Natural killer cell (primary cell): ENCODE results near the gene UBAP1. TPM values are rescaled to one million over a fixed set of nuclear protein-coding genes. Genes with fewer than 3 reads are reported as not detected.
"Not testable (repeated sequence)": the region's sequence is repeated elsewhere in the genome, so short reads cannot be mapped to it uniquely, and the experiment has no call there.

Experiments used
- ATAC-seq, 3 donors: fragments of 150-1000 bp in 2 of 3; fragments of 200-7000 bp in 1 of 3; cut with Tn5 transposase; 1 replicate in 1 of 3; 2 replicates in 2 of 3; pipeline ENCODE4 v1.10.0; 2021; ENCODE audit warnings: mild to moderate bottlenecking in 2 of 3, moderate library complexity in 2 of 3
- DNase-seq, 2 donors: peaks; one replicate each; pipeline versions ENCODE4 v3.0.0 to v3.0.0-alpha.2; 2013 to 2021; ENCODE audit warnings: mixed read lengths in 1 of 2
- H3K27ac ChIP-seq: one replicate; pipeline ENCODE4 v1.5.1; 2013; ENCODE audit warnings: mild to moderate bottlenecking, low read length
- H3K27me3 ChIP-seq: one replicate; pipeline ENCODE4 v1.6.1; 2013; ENCODE audit warnings: low read length; ENCODE audit not compliant: control insufficient read depth, insufficient read depth
- H3K36me3 ChIP-seq: one replicate; pipeline ENCODE4 v1.6.1; 2013; ENCODE audit warnings: low read length; ENCODE audit not compliant: control insufficient read depth, insufficient read depth
- H3K4me1 ChIP-seq: one replicate; pipeline ENCODE4 v1.6.1; 2013; ENCODE audit warnings: low read length; ENCODE audit not compliant: control insufficient read depth, insufficient read depth
- H3K4me3 ChIP-seq: one replicate; pipeline ENCODE4 v1.5.1; 2013; ENCODE audit warnings: low read length
- H3K9me3 ChIP-seq: one replicate; pipeline ENCODE4 v1.6.1; 2013; ENCODE audit warnings: low read length; ENCODE audit not compliant: control insufficient read depth, insufficient read depth
- H3K27ac Mint-ChIP-seq, 2 donors: one replicate each; pipeline ENCODE4 v1.8.0; 2022; ENCODE audit warnings: mild to moderate bottlenecking in 2 of 2, mixed read lengths in 2 of 2, moderate library complexity in 1 of 2
- H3K27me3 Mint-ChIP-seq, 2 donors: one replicate each; pipeline ENCODE4 v1.8.0; 2022; ENCODE audit warnings: low read depth in 2 of 2, mixed read lengths in 2 of 2
- H3K36me3 Mint-ChIP-seq: one replicate; pipeline ENCODE4 v1.8.0; 2022; ENCODE audit warnings: mixed read lengths
- H3K4me1 Mint-ChIP-seq, 2 donors: one replicate each; pipeline ENCODE4 v1.8.0; 2022; ENCODE audit warnings: mixed read lengths in 2 of 2
- H3K4me3 Mint-ChIP-seq: one replicate; pipeline ENCODE4 v1.8.0; 2022; ENCODE audit warnings: mild to moderate bottlenecking, moderate library complexity, mixed read lengths
- H3K9me3 Mint-ChIP-seq, 2 donors: one replicate each; pipeline ENCODE4 v1.8.0; 2022; ENCODE audit warnings: mixed read lengths in 2 of 2
- WGBS: methylation state at CpG from one replicate; pipeline ENCODE4 v1.1.7; 2013; ENCODE audit warnings: missing lambda C conversion rate; ENCODE audit not compliant: insufficient coverage; 5-methylcytosine and 5-hydroxymethylcytosine counted together
- intact Hi-C: fragments of 100-400 bp; cut with micrococcal nuclease; formaldehyde crosslinking; loops from one replicate; pipeline ENCODE4 v1.14.2; 2022
- total RNA-seq, 4 donors: library from RNA; stranded (reverse); fragments of 120-200 nt in 1 of 4; gene quantifications; one replicate each; pipeline versions ENCODE4 v1.2.3 to v1.2.4, GENCODE V29; 2013 to 2022
- TF ChIP-seq, protein P1 (sequence below): fragments of 200-600 bp; IDR thresholded peaks from one replicate; pipeline ENCODE4 v1.8.0; 2022; ENCODE audit warnings: antibody characterized with exemption

UBAP1 gene
- total RNA-seq, 3 donors from 2014 or later (not counting 1 experiment from before 2014, with no cell fraction given): 43.6 to 59.3 (median 49.7) TPM

- Mint-ChIP-seq H3K4me3 (no peak overlapping the region), H3K27ac (no peak overlapping the region), H3K36me3 (no peaks in the 10 kb centered on the region), H3K27me3 (no peaks in the 10 kb centered on the region), H3K4me1 (no peaks in the 10 kb centered on the region), H3K9me3 (no peaks in the 10 kb centered on the region)
- ATAC-seq (no peak), DNase-seq (no peak)
- Histone ChIP-seq H3K4me3 (no peak overlapping the region), H3K4me1 (no peaks in the 10 kb centered on the region), H3K27me3 (no peaks in the 10 kb centered on the region), H3K27ac (no peak overlapping the region), H3K36me3 (no peaks in the 10 kb centered on the region), H3K9me3 (no peaks in the 10 kb centered on the region)
- 100% methylated on average over 4 of the region's 5 CpGs for WGBS
- TF ChIP-seq, protein P1, sequence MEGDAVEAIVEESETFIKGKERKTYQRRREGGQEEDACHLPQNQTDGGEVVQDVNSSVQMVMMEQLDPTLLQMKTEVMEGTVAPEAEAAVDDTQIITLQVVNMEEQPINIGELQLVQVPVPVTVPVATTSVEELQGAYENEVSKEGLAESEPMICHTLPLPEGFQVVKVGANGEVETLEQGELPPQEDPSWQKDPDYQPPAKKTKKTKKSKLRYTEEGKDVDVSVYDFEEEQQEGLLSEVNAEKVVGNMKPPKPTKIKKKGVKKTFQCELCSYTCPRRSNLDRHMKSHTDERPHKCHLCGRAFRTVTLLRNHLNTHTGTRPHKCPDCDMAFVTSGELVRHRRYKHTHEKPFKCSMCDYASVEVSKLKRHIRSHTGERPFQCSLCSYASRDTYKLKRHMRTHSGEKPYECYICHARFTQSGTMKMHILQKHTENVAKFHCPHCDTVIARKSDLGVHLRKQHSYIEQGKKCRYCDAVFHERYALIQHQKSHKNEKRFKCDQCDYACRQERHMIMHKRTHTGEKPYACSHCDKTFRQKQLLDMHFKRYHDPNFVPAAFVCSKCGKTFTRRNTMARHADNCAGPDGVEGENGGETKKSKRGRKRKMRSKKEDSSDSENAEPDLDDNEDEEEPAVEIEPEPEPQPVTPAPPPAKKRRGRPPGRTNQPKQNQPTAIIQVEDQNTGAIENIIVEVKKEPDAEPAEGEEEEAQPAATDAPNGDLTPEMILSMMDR: no peak
- intact Hi-C loops: no loop called here
These were observed 92.6 kb downstream of the UBAP1 start for GRCh38 chr9:34271265-34272006.

DNA sequence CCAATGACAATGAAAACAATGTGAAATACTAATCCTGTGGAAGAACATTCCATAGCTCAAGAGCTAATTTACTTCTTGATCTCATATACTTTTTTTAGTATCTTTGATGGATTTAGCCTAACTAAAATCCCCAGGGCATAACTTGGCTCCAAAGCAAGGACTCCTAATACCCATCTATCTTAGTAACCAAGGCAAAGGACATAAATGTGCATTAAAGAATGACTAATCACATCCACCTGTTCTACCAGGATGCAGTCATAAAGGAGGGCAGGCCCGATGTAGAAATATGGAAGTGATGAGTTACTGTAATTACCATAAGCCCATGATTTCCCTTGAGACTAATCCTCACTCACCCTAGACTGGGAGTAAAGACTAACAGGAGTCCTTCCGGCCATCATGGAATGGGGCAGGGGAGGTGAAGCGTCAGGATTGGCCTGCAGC is 93.3 kb downstream of the UBAP1 start:
- 97% methylated on average over 2 of the region's 3 CpGs for WGBS
- H3K36me3 Mint-ChIP-seq: no peaks in the 10 kb centered on the region
- no peak for ATAC-seq

DNA sequence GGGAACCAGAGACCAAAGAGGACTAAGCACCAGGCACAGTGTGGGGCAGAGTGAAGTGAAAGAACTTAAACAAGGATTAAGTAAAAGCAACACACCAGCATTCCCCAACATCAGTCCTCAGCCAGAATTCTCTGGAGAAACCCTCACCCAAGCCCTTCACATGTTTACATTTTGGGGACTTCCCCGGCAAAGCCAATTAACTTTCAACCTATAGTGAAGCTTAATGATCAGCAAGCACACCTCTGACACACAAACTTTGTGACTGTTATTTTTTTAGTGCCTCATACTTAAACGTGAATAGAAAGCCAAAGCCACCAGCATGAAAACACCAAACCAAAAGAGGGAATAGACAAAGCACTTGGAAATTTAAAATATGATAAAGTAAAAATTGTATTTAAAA is 94.7 kb downstream of the UBAP1 start:
- H3K27ac Mint-ChIP-seq, H3K4me1 Mint-ChIP-seq, intact Hi-C loops, H3K9me3 Mint-ChIP-seq, H3K27me3 Mint-ChIP-seq, H3K9me3 ChIP-seq, H3K4me3 ChIP-seq, H3K36me3 ChIP-seq, H3K4me1 ChIP-seq, H3K27ac ChIP-seq, H3K27me3 ChIP-seq, H3K4me3 Mint-ChIP-seq, DNase-seq, H3K36me3 Mint-ChIP-seq, ATAC-seq: not testable (repeated sequence)
- WGBS: no CpG with 5 or more reads among the region's 2 CpGs

More for the DNA sequence above, 93.3 kb downstream of the UBAP1 start:
- DNase-seq: no peak
- no peak overlapping the region for H3K4me3 ChIP-seq
- Mint-ChIP-seq H3K27me3 (no peaks in the 10 kb centered on the region), H3K4me1 (peaks cover 1 to 3% of the 10 kb centered on the region in 2 donors), H3K9me3 (no peaks in the 10 kb centered on the region), H3K4me3 (no peak overlapping the region), H3K27ac (no peak overlapping the region)
- H3K27me3 ChIP-seq: no peaks in the 10 kb centered on the region
- H3K9me3 ChIP-seq: no peaks in the 10 kb centered on the region
- H3K4me1 ChIP-seq: no peaks in the 10 kb centered on the region
- intact Hi-C loops: no loop called here
- H3K27ac ChIP-seq: no peak overlapping the region
- no peaks in the 10 kb centered on the region for H3K36me3 ChIP-seq
- TF ChIP-seq, protein P1: no peak

- Histone ChIP-seq H3K27me3 (no peaks in the 10 kb centered on the region), H3K9me3 (no peaks in the 10 kb centered on the region), H3K4me3 (no peak overlapping the region), H3K4me1 (no peaks in the 10 kb centered on the region), H3K36me3 (no peaks in the 10 kb centered on the region), H3K27ac (no peak overlapping the region)
- Mint-ChIP-seq H3K36me3 (no peaks in the 10 kb centered on the region), H3K4me1 (peaks cover 7 to 8% of the 10 kb centered on the region in 2 donors), H3K27me3 (no peaks in the 10 kb centered on the region), H3K9me3 (no peaks in the 10 kb centered on the region), H3K27ac (no peak overlapping the region), H3K4me3 (no peak overlapping the region)
- ATAC-seq (no peak), DNase-seq (no peak)
- intact Hi-C loops: no loop called here
- TF ChIP-seq, protein P1: no peak
- 99% methylated on average over 6 of the region's 6 CpGs for WGBS
These were observed 97.0 kb downstream of the UBAP1 start for GRCh38 chr9:34275811-34276210.
